ENCODE data around the gene UBE2N.

The UBE2N gene

GRCh38 chr12:93360688-93361087 lies 81.1 kb downstream of the UBE2N start:
- no peak for TF ChIP-seq FOXP2 (optimal IDR thresholded peaks at IDR 0.05; ENCODE audit: borderline replicate concordance, extremely low read depth, extremely low read length, insufficient read depth)
- TF ChIP-seq, protein P1, sequence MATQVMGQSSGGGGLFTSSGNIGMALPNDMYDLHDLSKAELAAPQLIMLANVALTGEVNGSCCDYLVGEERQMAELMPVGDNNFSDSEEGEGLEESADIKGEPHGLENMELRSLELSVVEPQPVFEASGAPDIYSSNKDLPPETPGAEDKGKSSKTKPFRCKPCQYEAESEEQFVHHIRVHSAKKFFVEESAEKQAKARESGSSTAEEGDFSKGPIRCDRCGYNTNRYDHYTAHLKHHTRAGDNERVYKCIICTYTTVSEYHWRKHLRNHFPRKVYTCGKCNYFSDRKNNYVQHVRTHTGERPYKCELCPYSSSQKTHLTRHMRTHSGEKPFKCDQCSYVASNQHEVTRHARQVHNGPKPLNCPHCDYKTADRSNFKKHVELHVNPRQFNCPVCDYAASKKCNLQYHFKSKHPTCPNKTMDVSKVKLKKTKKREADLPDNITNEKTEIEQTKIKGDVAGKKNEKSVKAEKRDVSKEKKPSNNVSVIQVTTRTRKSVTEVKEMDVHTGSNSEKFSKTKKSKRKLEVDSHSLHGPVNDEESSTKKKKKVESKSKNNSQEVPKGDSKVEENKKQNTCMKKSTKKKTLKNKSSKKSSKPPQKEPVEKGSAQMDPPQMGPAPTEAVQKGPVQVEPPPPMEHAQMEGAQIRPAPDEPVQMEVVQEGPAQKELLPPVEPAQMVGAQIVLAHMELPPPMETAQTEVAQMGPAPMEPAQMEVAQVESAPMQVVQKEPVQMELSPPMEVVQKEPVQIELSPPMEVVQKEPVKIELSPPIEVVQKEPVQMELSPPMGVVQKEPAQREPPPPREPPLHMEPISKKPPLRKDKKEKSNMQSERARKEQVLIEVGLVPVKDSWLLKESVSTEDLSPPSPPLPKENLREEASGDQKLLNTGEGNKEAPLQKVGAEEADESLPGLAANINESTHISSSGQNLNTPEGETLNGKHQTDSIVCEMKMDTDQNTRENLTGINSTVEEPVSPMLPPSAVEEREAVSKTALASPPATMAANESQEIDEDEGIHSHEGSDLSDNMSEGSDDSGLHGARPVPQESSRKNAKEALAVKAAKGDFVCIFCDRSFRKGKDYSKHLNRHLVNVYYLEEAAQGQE (IDR thresholded peaks at IDR 0.05; ENCODE audit: insufficient read depth in 1 of 2, low read depth in 2 of 2, low read length in 2 of 2): no peak

DNA sequence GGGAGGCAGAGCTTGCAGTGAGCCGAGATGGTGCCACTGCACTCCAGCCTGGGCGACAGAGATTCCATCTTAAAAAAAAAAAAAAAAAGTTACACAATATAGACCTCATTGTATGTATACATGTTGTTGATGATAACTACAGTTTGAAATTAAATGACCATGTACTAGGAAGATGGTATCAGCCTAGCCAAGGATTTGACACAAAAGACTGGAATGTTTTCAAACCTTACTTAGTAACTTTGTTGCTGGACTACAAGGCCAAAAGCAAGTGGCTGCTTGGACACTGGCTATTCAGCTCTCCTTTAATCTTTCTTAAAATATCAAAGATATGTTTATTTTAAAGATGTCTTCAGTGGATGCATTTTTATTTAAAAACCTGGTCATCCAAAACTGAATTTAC lies 82.9 kb downstream of the UBE2N start:
- TF ChIP-seq SIN3A (IDR thresholded peaks at IDR 0.05; ENCODE audit: borderline replicate concordance, insufficient read depth, low read length) (no peak), POLR2AphosphoS5 (IDR thresholded peaks at IDR 0.05; ENCODE audit: low read depth, low read length) (no peak), FOXP2 (optimal IDR thresholded peaks at IDR 0.05; ENCODE audit: borderline replicate concordance, extremely low read depth, extremely low read length, insufficient read depth) (no peak), TAF1 (IDR thresholded peaks at IDR 0.05; ENCODE audit: borderline replicate concordance, insufficient read depth, low read length) (no peak)
- TF ChIP-seq, protein P1 (IDR thresholded peaks at IDR 0.05; ENCODE audit: insufficient read depth in 1 of 2, low read depth in 2 of 2, low read length in 2 of 2): no peak

GRCh38 chr12:93358058-93358457 lies 83.7 kb downstream of the UBE2N start:
- TF ChIP-seq POLR2AphosphoS5 (IDR thresholded peaks at IDR 0.05; ENCODE audit: low read depth, low read length) (no peak), FOXP2 (optimal IDR thresholded peaks at IDR 0.05; ENCODE audit: borderline replicate concordance, extremely low read depth, extremely low read length, insufficient read depth) (no peak)

DNA sequence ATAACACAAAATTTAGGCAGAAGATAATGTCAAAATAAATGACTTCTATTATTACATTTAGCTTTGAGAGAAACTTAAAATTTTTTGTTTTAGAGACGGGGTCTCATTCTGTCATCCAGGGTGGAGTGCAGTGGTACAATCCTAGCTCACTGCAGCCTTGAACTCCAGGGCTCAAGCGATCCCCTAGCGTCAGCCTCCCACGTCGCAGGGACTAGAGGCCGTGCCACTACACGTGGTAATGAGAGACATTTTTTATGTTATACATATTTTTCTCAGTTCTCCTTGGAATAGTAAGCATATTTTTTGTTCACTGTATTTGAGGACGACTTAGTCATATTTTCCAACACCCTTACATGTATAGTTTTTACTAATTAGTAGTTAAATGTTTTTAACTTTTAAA lies 85.5 kb downstream of the UBE2N start:
- TF ChIP-seq FOXP2 (optimal IDR thresholded peaks at IDR 0.05; ENCODE audit: borderline replicate concordance, extremely low read depth, extremely low read length, insufficient read depth): no peak
- no peak for TF ChIP-seq TAF1 (IDR thresholded peaks at IDR 0.05; ENCODE audit: borderline replicate concordance, insufficient read depth, low read length)
- no peak for TF ChIP-seq POLR2AphosphoS5 (IDR thresholded peaks at IDR 0.05; ENCODE audit: low read depth, low read length)
- no peak for TF ChIP-seq SIN3A (IDR thresholded peaks at IDR 0.05; ENCODE audit: borderline replicate concordance, insufficient read depth, low read length)
- TF ChIP-seq, protein P1 (IDR thresholded peaks at IDR 0.05; ENCODE audit: insufficient read depth in 1 of 2, low read depth in 2 of 2, low read length in 2 of 2): no peak
